ENCODE results near the gene SKIC8. TPM values are rescaled to one million over a fixed set of nuclear protein-coding genes. Genes with fewer than 3 reads are reported as not detected.

The SKIC8 gene
- total RNA-seq, 3 donors from 2014 or later: 35.4 to 41.7 (median 37.6) TPM

- ATAC-seq: no peak
- intact Hi-C loops (cut with DNase I, micrococcal nuclease): no loop called here
Observed at GRCh38 chr15:78342021-78342420, 42.6 kb upstream of the SKIC8 start.

DNA sequence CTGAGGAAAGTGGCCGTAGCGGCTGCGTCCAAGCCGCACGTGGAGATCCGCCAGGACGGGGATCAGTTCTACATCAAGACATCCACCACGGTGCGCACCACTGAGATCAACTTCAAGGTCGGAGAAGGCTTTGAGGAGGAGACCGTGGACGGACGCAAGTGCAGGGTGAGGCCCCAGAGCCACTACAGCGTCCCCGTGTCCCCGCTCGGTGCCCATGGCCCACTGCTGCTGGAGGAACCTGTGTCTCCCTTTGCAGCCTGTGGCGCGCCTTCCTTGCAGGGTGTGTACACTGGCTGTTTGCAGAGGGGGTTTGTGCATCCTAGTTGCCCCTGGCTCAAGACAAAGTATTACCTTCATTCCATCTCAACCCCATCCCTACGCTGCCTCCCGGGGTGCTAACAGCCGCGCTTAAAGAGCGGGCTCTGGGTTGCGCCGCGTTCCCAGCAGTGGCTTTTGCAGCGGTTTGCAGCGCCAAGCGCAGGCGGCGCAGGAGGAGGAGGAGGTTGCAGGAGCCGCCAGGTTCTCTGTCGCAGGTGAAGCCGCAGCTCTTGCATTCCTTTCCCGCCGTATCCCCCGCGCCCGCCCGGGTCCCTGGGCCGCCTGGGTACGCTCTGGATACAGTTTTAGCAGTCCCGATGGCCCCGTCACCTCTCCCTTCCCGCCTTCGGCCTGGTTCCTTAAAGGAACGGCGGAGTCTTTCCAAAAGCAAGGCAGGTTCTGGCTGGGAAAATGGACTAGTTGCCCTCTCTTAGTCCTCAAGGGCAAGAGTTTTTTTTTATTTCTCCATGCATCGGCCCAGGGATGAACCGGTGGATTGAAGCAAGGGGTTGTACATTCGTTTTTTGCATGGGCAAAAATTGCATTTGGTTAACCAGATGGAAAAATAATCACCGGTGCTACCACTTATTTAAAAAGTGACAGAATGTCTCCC is 41.9 kb upstream of the SKIC8 start:
- intact Hi-C loops (cut with DNase I, micrococcal nuclease): no loop called here
- peak in 1 of 3 donors; percentile 37 for DNase-seq
- H3K9me3 ChIP-seq: no peaks in the 10 kb centered on the region
- TF ChIP-seq, protein P1, sequence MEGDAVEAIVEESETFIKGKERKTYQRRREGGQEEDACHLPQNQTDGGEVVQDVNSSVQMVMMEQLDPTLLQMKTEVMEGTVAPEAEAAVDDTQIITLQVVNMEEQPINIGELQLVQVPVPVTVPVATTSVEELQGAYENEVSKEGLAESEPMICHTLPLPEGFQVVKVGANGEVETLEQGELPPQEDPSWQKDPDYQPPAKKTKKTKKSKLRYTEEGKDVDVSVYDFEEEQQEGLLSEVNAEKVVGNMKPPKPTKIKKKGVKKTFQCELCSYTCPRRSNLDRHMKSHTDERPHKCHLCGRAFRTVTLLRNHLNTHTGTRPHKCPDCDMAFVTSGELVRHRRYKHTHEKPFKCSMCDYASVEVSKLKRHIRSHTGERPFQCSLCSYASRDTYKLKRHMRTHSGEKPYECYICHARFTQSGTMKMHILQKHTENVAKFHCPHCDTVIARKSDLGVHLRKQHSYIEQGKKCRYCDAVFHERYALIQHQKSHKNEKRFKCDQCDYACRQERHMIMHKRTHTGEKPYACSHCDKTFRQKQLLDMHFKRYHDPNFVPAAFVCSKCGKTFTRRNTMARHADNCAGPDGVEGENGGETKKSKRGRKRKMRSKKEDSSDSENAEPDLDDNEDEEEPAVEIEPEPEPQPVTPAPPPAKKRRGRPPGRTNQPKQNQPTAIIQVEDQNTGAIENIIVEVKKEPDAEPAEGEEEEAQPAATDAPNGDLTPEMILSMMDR (IDR thresholded peaks at IDR 0.05): no peak
- H3K36me3 ChIP-seq (ENCODE audit: low read depth): no peaks in the 10 kb centered on the region
- peak; percentile 51 for ATAC-seq
- no peak overlapping the region for H3K4me3 ChIP-seq
- H3K4me1 ChIP-seq (ENCODE audit: low read depth): peaks cover 12% of the 10 kb centered on the region

More at GRCh38 chr15:78342021-78342420, 42.6 kb upstream of the SKIC8 start:
- no peaks in the 10 kb centered on the region for H3K36me3 ChIP-seq (ENCODE audit: low read depth)
- H3K4me3 ChIP-seq: no peak overlapping the region
- H3K4me1 ChIP-seq (ENCODE audit: low read depth): peaks cover 12% of the 10 kb centered on the region
- TF ChIP-seq, protein P1 (IDR thresholded peaks at IDR 0.05): no peak
- no peaks in the 10 kb centered on the region for H3K9me3 ChIP-seq
- DNase-seq: no peak

DNA sequence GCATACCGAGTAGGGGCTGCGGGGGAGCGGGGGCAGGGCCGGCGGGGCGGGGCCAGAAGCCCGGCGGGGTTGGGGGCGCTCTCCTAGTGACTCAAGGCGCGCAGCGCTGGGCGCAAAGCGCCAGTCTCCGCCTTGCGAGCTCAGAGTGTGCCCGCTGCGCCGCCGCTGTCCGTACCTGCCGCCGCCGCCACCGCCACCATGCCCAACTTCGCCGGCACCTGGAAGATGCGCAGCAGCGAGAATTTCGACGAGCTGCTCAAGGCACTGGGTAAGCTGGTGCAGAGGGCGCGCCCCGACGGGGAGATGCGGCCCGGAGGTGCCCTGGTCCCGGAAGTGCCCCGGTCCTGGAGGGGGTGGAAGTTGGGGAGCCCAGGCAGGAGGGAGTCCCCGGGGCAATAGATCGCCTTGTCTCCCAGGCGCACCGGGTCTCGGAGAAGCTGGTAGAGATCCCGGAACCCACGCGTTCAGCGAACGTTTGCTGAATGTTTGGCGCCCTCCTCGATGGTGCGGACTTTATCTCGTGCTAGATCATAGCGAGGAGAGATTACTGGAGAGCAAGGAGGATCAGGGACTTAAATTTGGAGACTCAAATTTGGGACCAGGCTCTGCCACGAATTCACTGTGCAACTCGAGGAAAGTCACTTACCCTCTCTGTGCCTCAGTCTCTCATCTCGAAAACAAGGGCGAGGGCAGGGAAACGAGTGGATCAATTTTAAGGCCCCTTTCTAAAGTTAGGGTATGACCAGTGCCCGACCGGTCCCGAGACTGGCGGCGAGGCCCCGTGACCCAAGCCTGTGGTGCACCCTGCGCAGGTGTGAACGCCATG is 41.0 kb upstream of the SKIC8 start, which contains the start of gene CRABP1:
TSS of gene CRABP1 (plus strand) at position 123 of the 826 bp plus-strand sequence. CDS start at position 199, 76 bp downstream.
- Histone ChIP-seq H3K4me1 (ENCODE audit: low read depth) (peaks cover 12% of the 10 kb centered on the region), H3K9me3 (no peaks in the 10 kb centered on the region), H3K36me3 (ENCODE audit: low read depth) (no peaks in the 10 kb centered on the region), H3K4me3 (no peak within 1 kb of the TSS)
- intact Hi-C loops (cut with DNase I, micrococcal nuclease): no loop called here
- ATAC-seq (peak; percentile 47), DNase-seq (peak in 1 of 3 donors; percentile 40)
- TF ChIP-seq, protein P1 (IDR thresholded peaks at IDR 0.05): no peak

- ATAC-seq (no peak), DNase-seq (no peak)
- H3K4me3 ChIP-seq: no peak overlapping the region
- peaks cover 12% of the 10 kb centered on the region for H3K4me1 ChIP-seq (ENCODE audit: low read depth)
- intact Hi-C loops (cut with DNase I, micrococcal nuclease): no loop called here
- H3K9me3 ChIP-seq: no peaks in the 10 kb centered on the region
- TF ChIP-seq, protein P1 (IDR thresholded peaks at IDR 0.05): no peak
- no peaks in the 10 kb centered on the region for H3K36me3 ChIP-seq (ENCODE audit: low read depth)
Observed at GRCh38 chr15:78339559-78339958, 40.1 kb upstream of the SKIC8 start.

DNA sequence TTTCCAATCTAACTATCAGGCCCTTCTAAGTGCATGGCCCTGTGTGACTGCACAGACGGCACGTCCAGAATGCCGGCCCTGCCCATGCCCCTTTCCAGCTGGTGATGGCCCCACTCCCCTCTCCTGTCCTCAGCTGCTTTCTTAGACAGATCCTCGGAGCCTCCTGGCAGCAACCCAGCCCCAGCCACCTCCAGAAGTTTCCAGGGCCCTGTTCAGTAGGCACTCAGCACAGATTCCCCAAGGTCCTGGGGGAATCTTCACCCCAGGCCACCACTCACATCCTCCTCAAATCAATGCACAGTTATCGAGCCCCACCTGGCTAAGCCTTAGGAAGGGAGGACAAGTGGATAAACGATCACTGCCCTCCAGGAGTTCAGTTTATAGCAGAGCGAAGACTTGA is 39.4 kb upstream of the SKIC8 start:
- H3K9me3 ChIP-seq: no peaks in the 10 kb centered on the region
- intact Hi-C loops (cut with DNase I, micrococcal nuclease): no loop called here
- TF ChIP-seq, protein P1 (IDR thresholded peaks at IDR 0.05): no peak
- DNase-seq (no peak), ATAC-seq (no peak)
- peaks cover 12% of the 10 kb centered on the region for H3K4me1 ChIP-seq (ENCODE audit: low read depth)
- H3K36me3 ChIP-seq (ENCODE audit: low read depth): no peaks in the 10 kb centered on the region
- no peak overlapping the region for H3K4me3 ChIP-seq
